ENCODE data around the gene PANX2.
"Not testable (repeated sequence)": the region's sequence is repeated elsewhere in the genome, so short reads cannot be mapped to it uniquely, and the experiment has no call there.

PANX2 gene

GRCh38 chr22:50146439-50147238 lies 23.9 kb upstream of the PANX2 start:
- in situ Hi-C loops (cut with MboI; ENCODE audit: low sequenced_read_pairs), result no loop called here

- in situ Hi-C loops (cut with MboI; ENCODE audit: low sequenced_read_pairs), result not testable (repeated sequence)
These were observed 23.0 kb upstream of the PANX2 start for GRCh38 chr22:50147258-50148165.

- in situ Hi-C loops (cut with MboI; ENCODE audit: low sequenced_read_pairs), result no loop called here
These were observed 22.4 kb upstream of the PANX2 start for GRCh38 chr22:50148166-50148500.

- in situ Hi-C loops (cut with MboI; ENCODE audit: low sequenced_read_pairs), result no loop called here
These were observed 21.4 kb upstream of the PANX2 start for GRCh38 chr22:50148991-50149721.

- in situ Hi-C loops (cut with MboI; ENCODE audit: low sequenced_read_pairs), result no loop called here
These were observed 20.1 kb upstream of the PANX2 start for GRCh38 chr22:50150161-50151129.

- in situ Hi-C loops (cut with MboI; ENCODE audit: low sequenced_read_pairs), result no loop called here
These were observed 18.7 kb upstream of the PANX2 start for GRCh38 chr22:50151571-50152537.

- in situ Hi-C loops (cut with MboI; ENCODE audit: low sequenced_read_pairs), result no loop called here
These were observed 17.3 kb upstream of the PANX2 start for GRCh38 chr22:50153056-50153755.

GRCh38 chr22:50153756-50154140 lies 16.8 kb upstream of the PANX2 start:
- in situ Hi-C loops (cut with MboI; ENCODE audit: low sequenced_read_pairs), result no loop called here

- in situ Hi-C loops (cut with MboI; ENCODE audit: low sequenced_read_pairs), result no loop called here
These were observed 12.7 kb upstream of the PANX2 start for GRCh38 chr22:50157709-50158375.

- in situ Hi-C loops (cut with MboI; ENCODE audit: low sequenced_read_pairs), result no loop called here
These were observed 9.6 kb upstream of the PANX2 start for GRCh38 chr22:50160947-50161346.

GRCh38 chr22:50161508-50162390 lies 8.8 kb upstream of the PANX2 start:
- in situ Hi-C loops (cut with MboI; ENCODE audit: low sequenced_read_pairs), result no loop called here

- in situ Hi-C loops (cut with MboI; ENCODE audit: low sequenced_read_pairs), result no loop called here
These were observed 8.1 kb upstream of the PANX2 start for GRCh38 chr22:50162391-50162956.

- in situ Hi-C loops (cut with MboI; ENCODE audit: low sequenced_read_pairs), result no loop called here
These were observed 5.0 kb upstream of the PANX2 start for GRCh38 chr22:50165436-50166123.

GRCh38 chr22:50167689-50168489 lies 2.6 kb upstream of the PANX2 start:
- in situ Hi-C loops (cut with MboI; ENCODE audit: low sequenced_read_pairs), result no loop called here

- in situ Hi-C loops (cut with MboI; ENCODE audit: low sequenced_read_pairs), result not testable (repeated sequence)
These were observed 1.9 kb upstream of the PANX2 start for GRCh38 chr22:50168490-50169180.

Measured in hTERT RPE-1 (cell line).